GM12878 (cell line): ENCODE measurements around the gene HMGCL. TPM values are rescaled to one million over a fixed set of nuclear protein-coding genes. Genes with fewer than 3 reads are reported as not detected.

Experiments used
- ASH2L ChIP-seq: fragments of 300-600, 200-600 bp; sonication (generic); IDR thresholded peaks from 2 replicates; pipeline ENCODE4 v1.6.1; 2017; ENCODE audit warnings: low read depth, mild to moderate bottlenecking, borderline replicate concordance
- BRCA1 ChIP-seq: IDR thresholded peaks from 2 replicates; pipeline ENCODE4 v1.6.1; 2011; ENCODE audit warnings: low read depth, low read length, improper control_type of control experiment
- EED ChIP-seq: sonication (generic); IDR thresholded peaks from 2 replicates; pipeline ENCODE4 v1.6.1; 2016; ENCODE audit warnings: antibody characterized with exemption, low read depth
- FOXK2 ChIP-seq: fragments of 450-650 bp; IDR thresholded peaks from 2 replicates; pipeline ENCODE4 v1.6.1; 2017; ENCODE audit warnings: mild to moderate bottlenecking, moderate library complexity
- GATAD2B ChIP-seq: fragments of 450-650 bp; conservative IDR thresholded peaks from 2 replicates; pipeline ENCODE4 v1.6.1; 2017; ENCODE audit warnings: low read depth, mild to moderate bottlenecking, moderate library complexity
- LARP7 ChIP-seq: fragments of 450-650 bp; IDR thresholded peaks from 2 replicates; pipeline ENCODE4 v1.6.1; 2017; ENCODE audit warnings: mild to moderate bottlenecking
- MTA3 ChIP-seq: IDR thresholded peaks from 2 replicates; pipeline ENCODE4 v1.6.1; 2012; ENCODE audit warnings: low read length, inconsistent platforms, borderline replicate concordance
- MXI1 ChIP-seq: fragments of 150-350 bp; IDR thresholded peaks from 2 replicates; pipeline ENCODE4 v1.6.1; 2011; ENCODE audit warnings: low read depth, mild to moderate bottlenecking, inconsistent platforms, low read length, improper control_type of control experiment
- NFIC ChIP-seq: IDR thresholded peaks from 2 replicates; pipeline ENCODE4 v1.6.1; 2012; ENCODE audit warnings: low read depth, mild to moderate bottlenecking, inconsistent platforms, low read length, moderate library complexity
- NKRF ChIP-seq: fragments of 450-650 bp; conservative IDR thresholded peaks from 2 replicates; pipeline ENCODE4 v1.6.1; 2017; ENCODE audit warnings: mild to moderate bottlenecking, moderate library complexity
- PML ChIP-seq: IDR thresholded peaks from 2 replicates; pipeline ENCODE4 v1.6.1; 2012; ENCODE audit warnings: low read length, inconsistent platforms
- POLR2A ChIP-seq: IDR thresholded peaks from 2 replicates; pipeline ENCODE4 v1.6.1; 2011; ENCODE audit warnings: low read depth, mild to moderate bottlenecking, low read length
- POLR2AphosphoS2 ChIP-seq: IDR thresholded peaks from 2 replicates; pipeline ENCODE4 v1.6.1; 2011; ENCODE audit warnings: low read depth, mild to moderate bottlenecking, low read length, improper control_type of control experiment, moderate library complexity
- RAD51 ChIP-seq: fragments of 450-650 bp; IDR thresholded peaks from 2 replicates; pipeline ENCODE4 v1.6.1; 2016; ENCODE audit warnings: moderate library complexity, mild to moderate bottlenecking, inconsistent platforms
- SIX5 ChIP-seq: IDR thresholded peaks from 2 replicates; pipeline ENCODE4 v1.6.1; 2011; ENCODE audit warnings: mild to moderate bottlenecking, low read depth, low read length, moderate library complexity; ENCODE audit not compliant: severe bottlenecking
- SMAD1 ChIP-seq: fragments of 450-650 bp; IDR thresholded peaks from 2 replicates; pipeline ENCODE4 v1.6.1; 2018; ENCODE audit warnings: mild to moderate bottlenecking, low read depth; ENCODE audit not compliant: partially characterized antibody
- SPI1 ChIP-seq: IDR thresholded peaks from 2 replicates; pipeline ENCODE4 v1.6.1; 2011; ENCODE audit warnings: low read depth, mild to moderate bottlenecking, low read length, moderate library complexity, borderline replicate concordance; ENCODE audit not compliant: insufficient read depth
- STAT1 ChIP-seq: fragments of 450-650 bp; conservative IDR thresholded peaks from 2 replicates; pipeline ENCODE4 v1.6.1; 2014; ENCODE audit warnings: antibody characterized with exemption, mild to moderate bottlenecking
- TAF1 ChIP-seq: IDR thresholded peaks from 2 replicates; pipeline ENCODE4 v1.6.1; 2011; ENCODE audit warnings: mild to moderate bottlenecking, low read depth, low read length, borderline replicate concordance
- TBL1XR1 ChIP-seq: IDR thresholded peaks from 2 replicates; pipeline ENCODE4 v1.6.1; 2012; ENCODE audit warnings: low read depth, low read length, improper control_type of control experiment
- USF2 ChIP-seq: IDR thresholded peaks from 2 replicates; pipeline ENCODE4 v1.6.1; 2011; ENCODE audit warnings: low read depth, low read length, improper control_type of control experiment, borderline replicate concordance
- YY1 ChIP-seq: IDR thresholded peaks from 2 replicates; pipeline ENCODE4 v1.6.1; 2011; ENCODE audit warnings: low read depth, mild to moderate bottlenecking, low read length
- polyA plus RNA-seq, 11 experiments: library from polyadenylated mRNA; depleted of rRNA in 4 of 11; unstranded in 6 of 11; stranded (reverse) in 5 of 11; fragments of >200 nt; fragmentation: Nextera tagmentation in 4 of 11; fragmentation: Illumina TruSeq in 1 of 11; extraction: Ambion mirVana in 4 of 11; extraction: Trizol in 1 of 11; gene quantifications; 1 replicate in 1 of 11; 2 replicates in 10 of 11; pipeline versions ENCODE4 v1.2.1 to v1.2.3, GENCODE V29; 2011 to 2016; ENCODE audit warnings: inconsistent platforms in 2 of 11, missing spikeins in 2 of 11, low read depth in 1 of 11
- total RNA-seq, 4 experiments: library from RNA; depleted of rRNA in 3 of 4; stranded (reverse); fragments of >200 nt in 3 of 4; fragmentation: Illumina TruSeq in 1 of 4; extraction: Trizol in 1 of 4; gene quantifications; 2 replicates each; pipeline versions ENCODE4 v1.2.1 to v1.2.3, GENCODE V29; 2013 to 2021
- TF ChIP-seq, protein P1 (sequence below): fragments of 450-650 bp; IDR thresholded peaks from 2 replicates; pipeline ENCODE4 v1.6.1; 2017; ENCODE audit warnings: mild to moderate bottlenecking, low read depth, inconsistent platforms; ENCODE audit not compliant: poor library complexity, severe bottlenecking
- TF ChIP-seq, protein P2 (sequence below): IDR thresholded peaks from 2 replicates; pipeline ENCODE4 v1.6.1; 2012; ENCODE audit warnings: low read depth, low read length, improper control_type of control experiment
- TF ChIP-seq, protein P3 (sequence below): fragments of 450-650 bp; IDR thresholded peaks from 2 replicates; pipeline ENCODE4 v1.6.1; 2016; ENCODE audit warnings: mild to moderate bottlenecking

The HMGCL gene
- total and polyA plus RNA-seq, 10 of the 15 experiments (the other 5 are each of a cell fraction or from before 2014, with no cell fraction given) = 29.4 to 127 (median 36.4) TPM

- TF ChIP-seq ASH2L (no peak), LARP7 (peak; percentile 89), PML (no peak), USF2 (no peak), TBL1XR1 (no peak), POLR2A (peak; percentile 91), NKRF (0 out of 2 replicates have a peak, but pooled peaks have one; percentile 48), NFIC (no peak), SMAD1 (no peak), SPI1 (peak; percentile 37; the same call in 1 of the 2 replicates), STAT1 (no peak), MXI1 (peak; percentile 42; the same call in 1 of the 2 replicates), EED (no peak), YY1 (peak; percentile 74), MTA3 (no peak), BRCA1 (no peak), TAF1 (no peak; the same call in 1 of the 2 replicates), RAD51 (no peak), GATAD2B (peak; percentile 75; the same call in 1 of the 2 replicates), SIX5 (no peak), POLR2AphosphoS2 (peak; percentile 39; the same call in 1 of the 2 replicates), FOXK2 (no peak)
- TF ChIP-seq, protein P1, sequence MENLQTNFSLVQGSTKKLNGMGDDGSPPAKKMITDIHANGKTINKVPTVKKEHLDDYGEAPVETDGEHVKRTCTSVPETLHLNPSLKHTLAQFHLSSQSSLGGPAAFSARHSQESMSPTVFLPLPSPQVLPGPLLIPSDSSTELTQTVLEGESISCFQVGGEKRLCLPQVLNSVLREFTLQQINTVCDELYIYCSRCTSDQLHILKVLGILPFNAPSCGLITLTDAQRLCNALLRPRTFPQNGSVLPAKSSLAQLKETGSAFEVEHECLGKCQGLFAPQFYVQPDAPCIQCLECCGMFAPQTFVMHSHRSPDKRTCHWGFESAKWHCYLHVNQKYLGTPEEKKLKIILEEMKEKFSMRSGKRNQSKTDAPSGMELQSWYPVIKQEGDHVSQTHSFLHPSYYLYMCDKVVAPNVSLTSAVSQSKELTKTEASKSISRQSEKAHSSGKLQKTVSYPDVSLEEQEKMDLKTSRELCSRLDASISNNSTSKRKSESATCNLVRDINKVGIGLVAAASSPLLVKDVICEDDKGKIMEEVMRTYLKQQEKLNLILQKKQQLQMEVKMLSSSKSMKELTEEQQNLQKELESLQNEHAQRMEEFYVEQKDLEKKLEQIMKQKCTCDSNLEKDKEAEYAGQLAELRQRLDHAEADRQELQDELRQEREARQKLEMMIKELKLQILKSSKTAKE = no peak
- TF ChIP-seq, protein P2, sequence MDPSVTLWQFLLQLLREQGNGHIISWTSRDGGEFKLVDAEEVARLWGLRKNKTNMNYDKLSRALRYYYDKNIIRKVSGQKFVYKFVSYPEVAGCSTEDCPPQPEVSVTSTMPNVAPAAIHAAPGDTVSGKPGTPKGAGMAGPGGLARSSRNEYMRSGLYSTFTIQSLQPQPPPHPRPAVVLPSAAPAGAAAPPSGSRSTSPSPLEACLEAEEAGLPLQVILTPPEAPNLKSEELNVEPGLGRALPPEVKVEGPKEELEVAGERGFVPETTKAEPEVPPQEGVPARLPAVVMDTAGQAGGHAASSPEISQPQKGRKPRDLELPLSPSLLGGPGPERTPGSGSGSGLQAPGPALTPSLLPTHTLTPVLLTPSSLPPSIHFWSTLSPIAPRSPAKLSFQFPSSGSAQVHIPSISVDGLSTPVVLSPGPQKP = no peak
- TF ChIP-seq, protein P3, sequence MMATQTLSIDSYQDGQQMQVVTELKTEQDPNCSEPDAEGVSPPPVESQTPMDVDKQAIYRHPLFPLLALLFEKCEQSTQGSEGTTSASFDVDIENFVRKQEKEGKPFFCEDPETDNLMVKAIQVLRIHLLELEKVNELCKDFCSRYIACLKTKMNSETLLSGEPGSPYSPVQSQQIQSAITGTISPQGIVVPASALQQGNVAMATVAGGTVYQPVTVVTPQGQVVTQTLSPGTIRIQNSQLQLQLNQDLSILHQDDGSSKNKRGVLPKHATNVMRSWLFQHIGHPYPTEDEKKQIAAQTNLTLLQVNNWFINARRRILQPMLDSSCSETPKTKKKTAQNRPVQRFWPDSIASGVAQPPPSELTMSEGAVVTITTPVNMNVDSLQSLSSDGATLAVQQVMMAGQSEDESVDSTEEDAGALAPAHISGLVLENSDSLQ = peak; percentile 27; the same call in 1 of the 2 replicates
Observed at GRCh38 chr1:23867895-23868556, 42.8 kb upstream of the HMGCL start, which contains the start of gene FUCA1 (continued).
